Hypothalamus (tissue), 51 donors: ENCODE data around the gene SYT1.

ENCODE experiments used
- DNase-seq, 51 donors: peaks; one replicate each; lab custom pipeline; 2025; lab: John Stamatoyannopoulos, UW

Gene SYT1

DNA sequence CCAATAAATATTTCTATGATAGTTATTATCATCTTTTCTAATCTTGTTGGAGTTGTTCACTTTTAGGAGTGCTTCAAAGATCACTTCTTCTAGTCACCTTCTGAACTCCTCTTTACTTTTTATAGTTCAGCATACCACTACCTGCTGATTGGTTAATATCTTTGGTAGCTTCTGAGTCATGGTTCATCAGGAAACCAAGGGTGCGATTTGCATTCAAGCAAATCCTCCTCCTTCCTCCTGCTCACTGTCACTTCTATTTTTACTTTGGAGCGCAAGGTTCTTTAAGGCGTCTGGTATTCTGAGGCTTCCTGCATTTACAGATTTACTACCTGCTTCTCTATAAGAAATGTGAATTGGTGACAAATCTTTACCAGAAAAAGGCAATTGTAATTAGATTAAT is 24.0 kb downstream of the SYT1 start:
- DNase-seq, result no peak

DNA sequence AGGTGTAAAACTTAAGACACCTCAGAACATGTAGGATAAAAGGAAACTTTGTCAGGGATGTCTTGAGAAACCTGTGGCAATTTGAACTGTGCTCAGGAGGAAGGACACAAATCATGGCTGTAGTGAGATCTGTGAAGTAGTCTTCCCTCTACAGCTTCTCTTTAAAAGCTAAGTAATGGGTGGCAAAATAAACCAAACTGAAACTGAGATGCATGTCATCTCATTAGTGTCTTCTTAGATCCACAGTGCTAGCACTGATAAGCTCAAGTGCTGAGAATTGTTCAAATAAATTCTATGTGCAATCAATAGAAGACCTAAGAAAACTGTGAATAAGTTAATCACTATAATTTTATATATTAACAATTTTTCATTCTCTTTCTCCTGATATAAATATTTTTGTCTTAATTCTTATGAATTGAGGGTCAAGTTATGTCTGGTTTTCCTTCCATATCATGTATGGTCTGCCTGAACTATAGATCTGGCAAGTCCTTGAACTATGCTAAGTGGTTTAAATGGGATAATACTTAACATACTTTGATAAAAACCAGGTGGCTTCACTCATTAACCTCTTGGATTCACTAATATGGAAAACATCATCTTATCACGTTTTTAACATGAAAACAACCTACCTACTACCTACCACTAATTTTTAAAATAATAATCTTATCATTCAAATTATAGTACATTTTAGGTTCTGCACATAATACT is 27.2 kb downstream of the SYT1 start:
- no peak for DNase-seq

DNA sequence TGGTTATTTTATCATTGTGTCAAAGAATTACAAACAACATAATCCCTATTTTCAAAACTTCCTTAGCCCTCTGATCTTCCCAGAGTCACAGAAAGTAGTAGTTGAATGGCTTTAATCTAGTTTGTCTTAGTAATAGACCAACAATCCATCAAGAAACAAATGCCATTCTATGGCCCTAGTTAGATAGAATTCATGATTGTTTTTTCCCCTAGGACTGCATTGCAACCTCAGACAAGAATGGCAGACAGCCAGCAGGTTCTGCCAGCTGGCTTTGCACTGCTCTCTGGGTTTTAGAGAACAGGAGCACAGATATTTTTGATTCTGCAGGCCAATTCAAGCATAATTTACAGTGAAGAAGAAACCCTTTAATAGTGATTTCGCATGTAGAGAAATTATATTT is 33.8 kb downstream of the SYT1 start:
- peak in 12 of 51 donors; percentile 1 to 14 (median 3) for DNase-seq

DNA sequence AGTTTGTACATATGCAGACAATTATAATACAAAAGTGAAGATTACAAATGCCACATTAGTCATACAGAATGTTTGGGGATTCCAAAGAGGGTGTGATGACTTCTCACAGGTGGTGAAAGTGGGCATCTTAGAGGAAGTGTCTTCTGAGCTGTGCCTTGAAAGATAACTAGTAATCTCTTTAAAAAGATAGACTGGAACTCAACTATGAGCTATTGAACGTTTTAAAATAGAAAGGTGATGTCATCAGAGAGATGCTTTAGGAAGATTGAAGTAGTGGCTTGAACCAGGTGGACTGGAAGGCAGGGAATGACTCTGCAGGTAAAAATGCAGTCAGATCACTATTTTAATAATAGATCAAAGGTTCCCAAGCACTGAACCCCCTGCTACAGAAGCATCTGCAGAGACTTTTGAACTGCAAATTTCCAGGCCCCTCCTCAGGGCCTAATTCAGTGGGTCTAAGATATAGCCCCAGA is 50.3 kb downstream of the SYT1 start:
- no peak for DNase-seq

DNA sequence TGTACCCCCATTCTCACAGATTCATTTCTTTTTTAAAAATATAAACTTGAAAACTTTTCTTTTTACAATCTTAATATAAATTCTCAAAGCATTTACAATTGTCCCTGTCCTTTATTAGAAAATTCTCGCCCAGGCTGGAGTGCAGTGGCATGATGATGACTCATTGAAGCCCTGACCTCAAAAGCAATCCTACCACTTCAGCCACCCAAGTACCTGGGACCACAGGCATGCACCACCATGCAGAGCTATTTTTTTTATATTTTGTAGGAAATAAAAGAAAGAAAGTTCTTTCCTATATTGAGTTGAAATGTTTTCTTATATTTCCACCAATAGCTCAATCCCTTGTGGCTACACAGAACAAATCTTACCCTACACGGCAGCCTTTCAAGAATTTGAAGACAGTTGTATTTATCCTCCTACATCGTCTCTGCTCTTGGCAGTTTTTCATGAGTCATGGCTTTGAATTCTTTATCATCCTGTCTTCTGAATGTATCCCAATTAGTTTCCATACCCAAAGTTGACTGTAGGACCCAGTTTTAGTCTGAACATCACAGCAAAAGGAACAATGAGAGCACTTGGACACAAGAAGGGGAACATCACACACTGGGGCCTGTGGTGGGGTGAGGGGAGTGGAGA is 52.4 kb downstream of the SYT1 start:
- DNase-seq, result peak in 1 of 51 donors; percentile 35

DNA sequence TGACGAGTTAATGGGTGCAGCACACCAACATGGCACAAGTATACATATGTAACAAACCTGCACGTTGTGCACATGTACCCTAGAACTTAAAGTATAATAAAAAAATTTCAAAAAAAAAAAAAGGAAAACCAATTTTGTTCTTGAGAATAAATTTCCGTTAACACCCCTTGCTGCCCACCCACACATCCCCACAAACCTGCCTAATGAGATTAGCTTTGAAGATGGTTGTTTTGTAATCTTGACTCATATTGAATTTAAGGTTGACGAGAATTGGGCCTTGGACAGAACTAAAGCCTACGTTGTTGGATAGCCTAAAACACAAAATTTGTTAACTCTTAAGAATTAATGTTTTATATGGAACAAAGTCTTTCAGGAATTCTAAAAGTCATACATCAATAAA is 52.9 kb downstream of the SYT1 start:
- no peak for DNase-seq

DNA sequence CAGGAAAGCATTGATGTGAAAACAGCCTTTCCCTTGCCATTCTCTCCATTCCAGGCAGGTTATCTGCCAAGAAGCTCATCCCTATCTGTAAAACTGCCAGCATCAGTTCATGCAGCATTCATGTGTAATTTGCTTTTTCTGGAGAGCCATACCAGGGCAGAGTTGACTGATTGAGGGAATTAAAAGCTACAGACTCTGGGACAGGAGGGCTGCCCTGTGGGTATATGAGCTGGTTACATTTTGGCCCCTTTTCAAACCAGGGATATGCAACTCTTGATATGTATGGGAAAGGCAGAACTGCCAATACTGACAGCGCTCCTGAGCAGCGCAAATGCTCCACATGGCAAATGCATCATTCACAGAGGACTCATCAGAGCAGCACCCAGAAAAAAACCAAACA is 53.7 kb downstream of the SYT1 start:
- DNase-seq, result no peak

DNA sequence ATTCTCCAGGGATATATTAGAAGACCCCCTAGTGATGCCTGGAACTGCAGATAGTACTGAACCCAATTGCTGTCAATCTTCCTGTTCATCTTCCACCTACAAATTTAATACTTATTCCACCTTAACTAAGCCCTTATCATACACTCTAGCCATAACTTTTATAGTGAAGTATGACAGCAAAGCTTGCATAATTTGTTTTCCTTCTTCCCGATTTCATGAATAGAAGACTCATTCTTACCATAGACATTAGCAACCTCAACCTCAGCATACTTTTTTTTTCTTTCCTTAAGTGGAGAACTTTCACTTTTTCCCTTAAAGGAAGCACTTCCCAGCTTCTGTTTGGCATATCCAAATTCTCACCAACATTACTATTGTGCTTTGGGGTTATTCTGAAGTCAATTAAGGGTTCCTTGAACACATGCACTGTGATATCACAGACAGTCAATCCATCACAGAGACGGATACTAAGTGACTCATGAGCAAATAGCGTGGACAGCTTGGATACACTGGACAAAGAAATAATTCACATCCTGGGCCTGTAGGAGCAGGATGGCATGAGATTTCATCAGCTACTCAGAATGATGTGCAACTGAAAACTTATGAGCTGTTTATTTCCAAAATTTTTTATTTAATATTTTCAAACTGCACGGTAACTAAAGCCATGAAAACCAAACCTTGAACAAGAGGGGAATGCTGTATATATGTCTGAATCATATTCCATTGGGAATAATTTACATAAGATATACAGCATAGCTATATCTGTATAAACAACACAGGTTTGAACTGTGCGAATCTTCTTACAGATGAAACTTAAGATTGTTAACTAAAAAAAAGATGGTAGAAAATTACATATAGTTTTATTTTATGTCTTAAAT is 63.9 kb downstream of the SYT1 start:
- no peak for DNase-seq

DNA sequence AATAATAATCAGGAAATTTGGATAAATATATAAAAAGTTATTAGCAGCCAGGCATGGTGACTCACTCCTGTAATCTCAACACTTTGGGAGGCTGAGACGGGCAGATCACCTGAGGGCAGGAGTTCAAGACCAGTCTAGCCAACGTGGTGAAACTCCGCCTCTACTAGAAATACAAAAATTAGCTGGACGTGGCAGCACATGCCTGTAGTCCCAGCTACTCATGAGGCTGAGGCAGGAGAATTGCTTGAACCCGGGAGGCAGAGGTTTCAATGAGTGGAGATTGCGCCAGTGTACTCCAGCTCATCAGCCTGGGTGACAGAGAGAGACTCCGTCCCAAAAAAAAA is 64.5 kb downstream of the SYT1 start:
- DNase-seq, result no peak

DNA sequence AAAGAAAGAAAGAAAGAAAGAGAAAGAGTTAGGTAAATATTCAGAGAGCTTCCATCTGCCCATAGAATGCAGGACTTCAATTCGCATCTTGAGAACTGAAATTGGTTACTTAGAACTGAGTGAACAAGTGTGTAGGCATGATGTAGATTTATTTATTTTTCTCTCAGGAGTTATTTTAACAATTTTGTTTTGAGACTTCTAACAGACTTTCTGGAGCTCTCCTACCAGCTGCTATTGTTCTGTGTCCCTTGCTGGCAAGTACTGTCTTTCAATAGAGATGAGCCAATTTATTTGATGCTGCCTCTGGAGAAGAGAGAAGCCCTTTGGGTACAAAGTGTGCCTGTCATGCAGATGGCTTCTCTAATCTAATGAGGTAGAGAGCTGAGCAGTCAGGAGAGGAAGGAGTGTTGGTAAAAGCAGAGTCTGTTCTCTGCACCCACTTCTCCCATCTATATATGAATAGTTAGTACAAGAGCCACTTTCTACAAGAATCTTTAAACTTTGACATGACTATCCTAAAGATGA is 67.0 kb downstream of the SYT1 start:
- no peak for DNase-seq

DNA sequence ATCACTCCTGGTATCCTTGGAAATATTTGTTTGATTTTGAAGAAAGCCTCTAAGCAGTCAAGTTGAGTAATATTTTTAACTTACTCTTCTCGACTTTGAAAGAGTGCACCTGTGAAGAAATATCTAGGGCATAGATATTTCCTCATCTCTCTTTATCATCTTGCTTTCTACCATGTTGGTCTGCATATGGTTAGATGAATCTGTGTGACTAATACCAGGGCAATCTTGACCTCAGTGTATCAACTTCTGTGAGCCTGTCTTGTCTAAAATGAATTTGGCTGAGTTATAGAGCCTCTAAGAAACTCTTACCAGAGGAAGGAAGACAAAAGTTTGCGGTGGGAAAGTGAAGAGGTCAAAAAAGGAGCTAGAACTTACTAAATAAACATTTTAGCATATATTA is 68.4 kb downstream of the SYT1 start:
- no peak for DNase-seq

DNA sequence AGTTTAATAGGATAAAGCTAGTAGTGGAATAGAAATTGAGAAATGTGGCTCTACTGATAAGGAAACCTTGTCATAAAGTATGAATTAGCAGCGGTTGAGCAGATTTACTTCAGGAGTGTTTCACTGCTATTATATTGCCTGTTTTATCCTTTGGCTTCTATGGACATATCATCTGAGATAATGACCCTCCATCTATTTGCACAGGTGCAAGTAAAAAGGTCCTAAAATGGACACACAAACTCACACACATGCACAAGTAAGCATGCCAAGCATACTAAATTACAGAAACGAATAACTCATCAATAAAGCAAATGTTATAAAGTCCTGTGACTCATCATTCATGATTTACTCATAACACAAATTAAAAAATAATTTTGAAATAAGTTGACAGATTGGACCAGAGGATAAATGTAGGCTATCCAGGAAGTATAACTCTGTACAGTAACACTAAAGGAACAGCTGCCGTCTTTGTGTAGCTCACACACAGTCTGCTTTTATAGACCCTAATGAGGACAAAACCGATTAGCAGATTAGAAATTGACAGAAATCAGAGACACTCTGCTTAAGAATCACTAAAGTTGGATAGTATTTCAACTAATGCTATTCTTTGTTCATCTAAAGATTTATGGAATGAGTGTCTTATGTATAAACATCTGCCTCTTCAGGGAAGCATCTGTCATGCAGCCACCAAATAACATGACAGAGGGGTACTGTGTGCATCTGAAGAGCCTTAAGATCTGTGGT is 73.9 kb downstream of the SYT1 start:
- DNase-seq, result no peak

DNA sequence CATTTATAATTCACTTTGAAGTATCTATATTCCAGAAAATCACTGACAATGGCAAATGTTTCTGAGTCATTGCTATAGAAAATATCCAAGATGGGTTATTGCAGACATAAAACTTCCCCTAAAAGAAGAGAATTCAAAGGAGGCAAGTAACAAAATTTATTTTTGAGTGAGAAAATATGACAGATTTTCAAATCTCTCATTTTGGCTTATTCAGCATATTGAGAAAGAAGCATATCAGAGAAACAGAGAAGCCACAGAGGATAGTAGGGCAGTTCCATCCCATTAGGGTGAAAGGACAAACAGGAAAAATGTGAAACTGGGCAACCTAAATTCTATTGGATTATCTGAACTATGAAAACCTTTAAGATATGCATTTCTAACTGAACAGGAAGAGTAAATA is 85.0 kb downstream of the SYT1 start:
- no peak for DNase-seq

DNA sequence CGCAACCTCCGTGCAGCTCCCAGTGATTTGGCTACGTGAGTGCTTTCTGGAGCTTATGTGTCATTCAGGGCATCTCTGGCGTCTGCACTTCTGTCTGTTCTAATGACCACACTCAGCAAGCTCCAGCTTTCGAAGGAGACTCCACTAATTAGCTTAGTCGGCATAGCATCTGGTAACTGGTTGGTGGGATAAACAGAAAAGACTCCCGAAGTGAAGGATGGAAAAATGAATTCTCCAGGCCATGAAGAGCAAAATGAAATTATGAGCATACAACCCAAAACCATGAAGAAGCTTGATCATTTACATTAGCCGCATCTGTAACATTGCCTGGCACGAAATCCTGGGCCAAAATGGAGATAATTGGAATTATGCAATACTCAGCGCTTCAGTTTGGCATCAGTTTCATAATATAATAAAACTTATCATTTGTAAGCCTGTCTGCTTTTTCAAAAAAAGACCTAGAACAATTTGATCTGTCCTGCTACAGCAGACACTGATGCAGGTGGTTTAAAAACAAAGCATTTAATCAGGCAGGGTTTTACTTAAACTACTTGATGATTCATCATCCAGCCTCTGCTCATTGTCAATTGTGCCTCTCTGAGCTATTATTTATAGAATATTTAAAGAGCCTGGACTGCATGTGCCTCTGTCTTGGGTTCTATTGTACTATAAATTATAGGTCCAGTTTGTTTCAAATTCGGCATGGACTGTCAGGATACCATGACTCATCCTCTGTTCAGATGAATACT is 87.4 kb downstream of the SYT1 start:
- DNase-seq, result peak in 1 of 51 donors; percentile 64

DNA sequence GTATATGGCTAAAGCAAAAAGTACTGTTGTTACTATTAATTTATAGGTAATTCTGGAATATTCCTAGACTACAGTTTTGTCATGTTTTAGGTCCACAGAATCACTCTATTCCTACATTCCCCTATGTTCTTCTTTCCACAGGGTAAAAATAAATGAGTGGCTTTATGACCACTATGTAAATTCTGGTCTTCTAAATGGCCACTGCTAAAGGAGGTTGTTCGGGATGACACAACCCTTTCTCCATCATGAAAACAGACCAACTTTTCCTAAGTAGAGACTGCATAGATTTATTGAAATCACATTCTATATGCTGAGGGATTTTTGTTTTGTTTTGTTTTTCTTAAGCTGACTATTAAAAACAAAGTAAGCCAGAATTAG is 88.0 kb downstream of the SYT1 start:
- no peak for DNase-seq

DNA sequence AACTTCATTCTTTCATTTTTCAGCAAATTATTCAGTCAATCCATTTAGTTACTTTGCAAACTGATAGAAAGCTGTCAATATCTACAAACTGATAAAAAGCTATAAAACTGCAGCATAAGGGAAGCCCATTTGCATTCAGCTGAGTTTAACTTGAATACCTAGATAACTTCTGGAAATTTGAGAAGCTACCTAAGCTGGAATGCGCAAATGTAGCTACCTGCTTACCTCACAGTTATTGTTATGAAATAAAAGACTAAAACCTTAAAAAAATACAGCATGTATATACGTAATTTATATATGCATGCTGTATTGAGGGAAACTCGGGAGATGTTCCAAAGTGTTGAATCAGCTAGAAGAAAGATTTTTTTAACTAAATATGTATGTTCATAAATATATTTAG is 94.4 kb downstream of the SYT1 start:
- DNase-seq, result no peak

DNA sequence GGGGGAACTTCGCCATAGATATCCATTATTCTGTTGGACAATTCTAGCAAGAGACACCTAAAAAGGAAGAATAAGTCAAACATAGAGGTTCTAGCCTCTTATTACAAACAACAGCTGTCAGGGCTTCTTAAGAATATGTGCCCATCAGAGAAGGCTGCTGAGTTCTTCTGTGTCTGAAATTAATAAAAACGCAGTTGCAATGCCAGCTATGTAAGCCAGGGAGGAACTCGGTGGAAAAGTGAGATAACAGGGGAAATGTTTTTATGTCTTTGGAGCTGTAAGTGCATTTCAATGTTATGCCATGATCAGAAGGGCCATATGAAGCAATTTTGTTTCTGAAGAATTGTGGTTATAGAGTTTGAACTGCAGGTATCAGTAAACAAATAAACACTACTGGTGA is 95.0 kb downstream of the SYT1 start:
- DNase-seq, result no peak

DNA sequence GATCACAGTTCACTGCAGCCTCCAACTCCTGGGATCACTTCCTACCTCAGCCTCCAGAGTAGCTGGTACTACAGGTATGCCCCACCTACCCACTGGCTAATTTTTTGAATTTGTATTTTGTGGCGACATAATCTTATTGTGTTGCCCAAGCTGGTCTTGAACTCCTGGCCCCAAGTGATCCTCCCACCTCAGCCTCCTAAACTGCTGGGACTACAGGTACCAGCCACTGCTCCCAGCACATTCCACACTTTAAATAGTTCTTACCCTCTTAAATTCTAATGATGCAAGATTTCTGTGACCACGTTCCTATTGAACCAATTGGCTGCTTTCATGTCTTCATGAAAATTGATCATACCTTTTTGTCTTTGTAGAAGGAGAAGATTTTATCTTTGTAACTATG is 96.6 kb downstream of the SYT1 start:
- DNase-seq, result no peak

DNA sequence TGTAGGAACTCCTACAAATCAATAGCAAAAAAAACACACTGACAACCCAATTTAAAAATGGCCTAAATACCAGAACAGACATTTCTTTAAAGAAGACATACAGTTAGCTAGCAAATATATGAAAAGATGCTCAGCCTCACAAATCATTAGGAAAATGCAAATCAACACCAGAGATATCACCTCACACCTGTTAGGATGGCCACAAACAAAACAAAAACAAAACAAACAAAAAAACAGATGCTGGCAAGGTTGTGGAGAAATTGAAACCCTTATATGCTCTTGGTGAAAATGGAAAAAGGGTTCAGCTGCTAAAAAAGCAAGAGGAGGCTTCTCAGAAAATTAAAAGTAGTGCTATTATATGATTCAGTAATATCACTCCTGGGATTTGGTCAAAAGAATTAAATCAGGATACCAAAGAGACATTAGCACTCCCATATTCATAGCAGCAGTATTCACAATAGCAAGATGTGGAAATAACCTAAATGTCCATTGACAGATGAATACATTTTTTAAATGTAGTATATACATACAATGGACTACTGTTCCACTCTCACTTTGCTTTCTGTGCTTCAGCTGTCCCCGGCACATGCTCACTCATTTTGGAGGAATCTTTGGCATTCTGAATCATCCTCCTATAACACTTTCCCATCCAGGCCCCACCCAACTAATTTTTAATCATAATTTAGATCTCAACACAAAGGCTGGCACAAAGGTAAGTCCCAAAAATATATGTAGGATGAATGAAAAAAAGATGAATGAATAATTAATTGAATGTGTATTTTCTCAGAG is 99.1 kb downstream of the SYT1 start:
- no peak for DNase-seq
